ENCODE measurements around the gene TXLNB.

TXLNB gene

GRCh38 chr6:139308936-139309603, 17.3 kb upstream of the TXLNB start:
- H3K4me1 ChIP-seq (ENCODE audit: low read length), result peaks cover 37% of the 10 kb centered on the region
- H2AFZ ChIP-seq (ENCODE audit: low read length), result no peak overlapping the region
- no peak for DNase-seq
- no peaks in the 10 kb centered on the region for H3K9me3 ChIP-seq (replicated peaks; ENCODE audit: insufficient read depth, low read length)
- H3K9me2 ChIP-seq (replicated peaks; ENCODE audit: insufficient read depth, low read length), result no peaks in the 10 kb centered on the region
- H3F3A ChIP-seq (ENCODE audit: insufficient read depth, low read length), result peaks cover 15% of the 10 kb centered on the region
- H3K36me3 ChIP-seq (replicated peaks; ENCODE audit: insufficient read depth, low read length), result no peaks in the 10 kb centered on the region
- H3K27me3 ChIP-seq (replicated peaks; ENCODE audit: insufficient read depth, low read length), result no peaks in the 10 kb centered on the region
- no peaks in the 10 kb centered on the region for H4K20me1 ChIP-seq (ENCODE audit: insufficient read depth, low read length)
- no peak overlapping the region for H3K9ac ChIP-seq (ENCODE audit: low read length)
- no peak overlapping the region for H3K27ac ChIP-seq (ENCODE audit: low read length)
- H3K4me3 ChIP-seq (ENCODE audit: low read length), result no peak overlapping the region
- H3K4me2 ChIP-seq (ENCODE audit: low read depth, low read length), result no peak overlapping the region
- H3K79me2 ChIP-seq (ENCODE audit: low read length), result no peaks in the 10 kb centered on the region
- TF ChIP-seq EZH2phosphoT487 (IDR thresholded peaks at IDR 0.05; ENCODE audit: low read length) (no peak), EZH2 (optimal IDR thresholded peaks at IDR 0.05; ENCODE audit: low read depth, low read length) (no peak)
- TF ChIP-seq, protein P1, sequence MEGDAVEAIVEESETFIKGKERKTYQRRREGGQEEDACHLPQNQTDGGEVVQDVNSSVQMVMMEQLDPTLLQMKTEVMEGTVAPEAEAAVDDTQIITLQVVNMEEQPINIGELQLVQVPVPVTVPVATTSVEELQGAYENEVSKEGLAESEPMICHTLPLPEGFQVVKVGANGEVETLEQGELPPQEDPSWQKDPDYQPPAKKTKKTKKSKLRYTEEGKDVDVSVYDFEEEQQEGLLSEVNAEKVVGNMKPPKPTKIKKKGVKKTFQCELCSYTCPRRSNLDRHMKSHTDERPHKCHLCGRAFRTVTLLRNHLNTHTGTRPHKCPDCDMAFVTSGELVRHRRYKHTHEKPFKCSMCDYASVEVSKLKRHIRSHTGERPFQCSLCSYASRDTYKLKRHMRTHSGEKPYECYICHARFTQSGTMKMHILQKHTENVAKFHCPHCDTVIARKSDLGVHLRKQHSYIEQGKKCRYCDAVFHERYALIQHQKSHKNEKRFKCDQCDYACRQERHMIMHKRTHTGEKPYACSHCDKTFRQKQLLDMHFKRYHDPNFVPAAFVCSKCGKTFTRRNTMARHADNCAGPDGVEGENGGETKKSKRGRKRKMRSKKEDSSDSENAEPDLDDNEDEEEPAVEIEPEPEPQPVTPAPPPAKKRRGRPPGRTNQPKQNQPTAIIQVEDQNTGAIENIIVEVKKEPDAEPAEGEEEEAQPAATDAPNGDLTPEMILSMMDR (IDR thresholded peaks at IDR 0.05; ENCODE audit: low read length), result no peak

- no peak overlapping the region for H3K9ac ChIP-seq (ENCODE audit: low read length)
- no peaks in the 10 kb centered on the region for H3K9me2 ChIP-seq (replicated peaks; ENCODE audit: insufficient read depth, low read length)
- H3K4me3 ChIP-seq (ENCODE audit: low read length), result no peak overlapping the region
- H3K9me3 ChIP-seq (replicated peaks; ENCODE audit: insufficient read depth, low read length), result no peaks in the 10 kb centered on the region
- no peak for DNase-seq
- peaks cover 9% of the 10 kb centered on the region for H3F3A ChIP-seq (ENCODE audit: insufficient read depth, low read length)
- TF ChIP-seq, protein P1 (IDR thresholded peaks at IDR 0.05; ENCODE audit: low read length), result no peak
- no peak for TF ChIP-seq EZH2phosphoT487 (IDR thresholded peaks at IDR 0.05; ENCODE audit: low read length)
- TF ChIP-seq EZH2 (optimal IDR thresholded peaks at IDR 0.05; ENCODE audit: low read depth, low read length), result no peak
- H3K4me2 ChIP-seq (ENCODE audit: low read depth, low read length), result no peak overlapping the region
- H3K36me3 ChIP-seq (replicated peaks; ENCODE audit: insufficient read depth, low read length), result no peaks in the 10 kb centered on the region
- no peaks in the 10 kb centered on the region for H4K20me1 ChIP-seq (ENCODE audit: insufficient read depth, low read length)
- H2AFZ ChIP-seq (ENCODE audit: low read length), result no peak overlapping the region
- H3K79me2 ChIP-seq (ENCODE audit: low read length), result no peaks in the 10 kb centered on the region
- H3K27me3 ChIP-seq (replicated peaks; ENCODE audit: insufficient read depth, low read length), result no peaks in the 10 kb centered on the region
- H3K27ac ChIP-seq (ENCODE audit: low read length), result no peak overlapping the region
- peaks cover 31% of the 10 kb centered on the region for H3K4me1 ChIP-seq (ENCODE audit: low read length)
Observed at GRCh38 chr6:139308286-139308916, 16.6 kb upstream of the TXLNB start.

GRCh38 chr6:139306291-139306981, 14.6 kb upstream of the TXLNB start:
- Histone ChIP-seq H3K4me1 (ENCODE audit: low read length) (peaks cover 12% of the 10 kb centered on the region), H3K9me2 (replicated peaks; ENCODE audit: insufficient read depth, low read length) (no peaks in the 10 kb centered on the region), H3K9me3 (replicated peaks; ENCODE audit: insufficient read depth, low read length) (no peaks in the 10 kb centered on the region), H3K27ac (ENCODE audit: low read length) (no peak overlapping the region), H3K27me3 (replicated peaks; ENCODE audit: insufficient read depth, low read length) (no peaks in the 10 kb centered on the region), H3F3A (ENCODE audit: insufficient read depth, low read length) (no peaks in the 10 kb centered on the region), H3K36me3 (replicated peaks; ENCODE audit: insufficient read depth, low read length) (no peaks in the 10 kb centered on the region), H3K4me3 (ENCODE audit: low read length) (no peak overlapping the region), H3K9ac (ENCODE audit: low read length) (no peak overlapping the region), H3K79me2 (ENCODE audit: low read length) (no peaks in the 10 kb centered on the region), H3K4me2 (ENCODE audit: low read depth, low read length) (no peak overlapping the region), H4K20me1 (ENCODE audit: insufficient read depth, low read length) (no peaks in the 10 kb centered on the region), H2AFZ (ENCODE audit: low read length) (no peak overlapping the region)
- DNase-seq, result no peak
- TF ChIP-seq, protein P1 (IDR thresholded peaks at IDR 0.05; ENCODE audit: low read length), result no peak
- TF ChIP-seq EZH2phosphoT487 (IDR thresholded peaks at IDR 0.05; ENCODE audit: low read length), result no peak
- TF ChIP-seq EZH2 (optimal IDR thresholded peaks at IDR 0.05; ENCODE audit: low read depth, low read length), result no peak
